ENCODE results near the gene MSI2.

The MSI2 gene

DNA sequence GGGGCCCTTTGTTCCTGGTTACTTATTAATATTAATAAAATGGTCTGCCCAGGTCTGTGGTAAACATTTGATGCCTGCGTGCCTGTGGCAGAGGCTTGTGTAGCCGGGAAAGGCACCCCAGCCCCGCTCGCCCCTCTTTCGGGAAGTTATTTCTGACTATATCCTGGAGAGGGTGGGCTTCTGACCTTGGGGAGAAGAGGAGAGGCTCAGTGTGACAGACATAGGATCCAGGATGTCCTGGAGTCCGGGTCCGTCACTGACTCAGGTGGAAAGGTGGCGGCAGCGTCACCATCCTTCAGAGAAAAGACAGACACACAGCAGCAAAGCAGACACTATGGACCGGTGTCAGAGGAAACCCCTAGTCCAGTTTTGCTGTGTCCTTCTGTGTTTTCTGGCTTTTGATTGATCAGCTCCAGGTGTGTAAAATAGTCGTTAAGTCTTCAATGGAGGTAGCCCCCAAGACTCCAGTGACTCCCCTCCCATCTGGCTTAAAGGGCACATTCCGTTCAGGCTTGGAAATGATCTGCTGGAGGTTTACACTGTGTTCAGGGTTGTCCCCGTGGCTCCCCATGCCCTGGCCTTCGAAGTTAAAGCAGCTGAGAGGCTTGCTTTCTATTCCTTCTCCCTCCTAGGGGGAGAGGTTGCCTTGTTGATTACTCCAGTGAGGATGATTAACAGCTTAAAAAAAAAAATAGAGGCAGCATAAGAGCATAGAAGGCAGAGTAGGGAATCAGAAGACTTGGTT, 407.2 kb downstream of the MSI2 start:
- Histone ChIP-seq H3K9ac (ENCODE audit: low read length) (no peak overlapping the region), H3K4ac (ENCODE audit: low read depth, low read length) (no peak overlapping the region), H3K79me2 (ENCODE audit: control insufficient read depth, insufficient read depth, low read length) (no peaks in the 10 kb centered on the region)

GRCh38 chr17:57665128-57665527, 408.8 kb downstream of the MSI2 start:
- no peak overlapping the region for H2BK15ac ChIP-seq (replicated peaks; ENCODE audit: low read depth)
- H4K5ac ChIP-seq (ENCODE audit: low read length): no peak overlapping the region
- H3K36me3 ChIP-seq (ENCODE audit: control insufficient read depth, insufficient read depth, low read length): no peaks in the 10 kb centered on the region
- no peak overlapping the region for H2AK5ac ChIP-seq (ENCODE audit: low read length)
- no peak overlapping the region for H3K56ac ChIP-seq (ENCODE audit: low read length)
- no peaks in the 10 kb centered on the region for H3K27me3 ChIP-seq (ENCODE audit: insufficient read depth, low read length, poor library complexity)
- H2BK120ac ChIP-seq (ENCODE audit: low read depth, low read length): no peak overlapping the region
- no CpG with 5 or more reads among the region's 5 CpGs for WGBS (ENCODE audit: extremely low coverage, insufficient coverage, low lambda C conversion rate)
- H3K4me2 ChIP-seq (ENCODE audit: low read length): no peak overlapping the region
- H2BK5ac ChIP-seq (ENCODE audit: low read length): no peak overlapping the region
- H3K18ac ChIP-seq (ENCODE audit: low read length): no peak overlapping the region
- no peak overlapping the region for H3K4me3 ChIP-seq (ENCODE audit: low read length)
- H3K27ac ChIP-seq (ENCODE audit: low read depth, low read length): no peak overlapping the region
- no peak for DNase-seq
- no peak overlapping the region for H3K23ac ChIP-seq (ENCODE audit: low read length)
- no peaks in the 10 kb centered on the region for H3K79me1 ChIP-seq (ENCODE audit: low read length)
- H3K4me1 ChIP-seq (ENCODE audit: control insufficient read depth, low read depth, low read length): peaks cover 3% of the 10 kb centered on the region
- H3K4ac ChIP-seq (ENCODE audit: low read depth, low read length): no peak overlapping the region
- H3K79me2 ChIP-seq (ENCODE audit: control insufficient read depth, insufficient read depth, low read length): no peaks in the 10 kb centered on the region
- H4K8ac ChIP-seq (ENCODE audit: low read depth, low read length): no peak overlapping the region
- H3K9ac ChIP-seq (ENCODE audit: low read length): peak overlapping the region; percentile 23

More for the DNA sequence above, 407.2 kb downstream of the MSI2 start:
- no peak overlapping the region for H3K4me2 ChIP-seq (ENCODE audit: low read length)
- WGBS (ENCODE audit: extremely low coverage, insufficient coverage, low lambda C conversion rate): no CpG with 5 or more reads among the region's 14 CpGs
- no peak overlapping the region for H2BK5ac ChIP-seq (ENCODE audit: low read length)
- H3K56ac ChIP-seq (ENCODE audit: low read length): no peak overlapping the region
- no peaks in the 10 kb centered on the region for H3K79me1 ChIP-seq (ENCODE audit: low read length)
- H4K5ac ChIP-seq (ENCODE audit: low read length): no peak overlapping the region
- H3K4me3 ChIP-seq (ENCODE audit: low read length): no peak overlapping the region
- peaks cover 3% of the 10 kb centered on the region for H3K4me1 ChIP-seq (ENCODE audit: control insufficient read depth, low read depth, low read length)
- no peak overlapping the region for H2BK15ac ChIP-seq (replicated peaks; ENCODE audit: low read depth)
- H3K27me3 ChIP-seq (ENCODE audit: insufficient read depth, low read length, poor library complexity): no peaks in the 10 kb centered on the region
- no peak overlapping the region for H2AK5ac ChIP-seq (ENCODE audit: low read length)
- H3K18ac ChIP-seq (ENCODE audit: low read length): no peak overlapping the region
- no peaks in the 10 kb centered on the region for H3K36me3 ChIP-seq (ENCODE audit: control insufficient read depth, insufficient read depth, low read length)
- no peak overlapping the region for H3K23ac ChIP-seq (ENCODE audit: low read length)
- no peak overlapping the region for H2BK120ac ChIP-seq (ENCODE audit: low read depth, low read length)
- no peak overlapping the region for H3K27ac ChIP-seq (ENCODE audit: low read depth, low read length)
- DNase-seq: no peak
- H4K8ac ChIP-seq (ENCODE audit: low read depth, low read length): no peak overlapping the region

DNA sequence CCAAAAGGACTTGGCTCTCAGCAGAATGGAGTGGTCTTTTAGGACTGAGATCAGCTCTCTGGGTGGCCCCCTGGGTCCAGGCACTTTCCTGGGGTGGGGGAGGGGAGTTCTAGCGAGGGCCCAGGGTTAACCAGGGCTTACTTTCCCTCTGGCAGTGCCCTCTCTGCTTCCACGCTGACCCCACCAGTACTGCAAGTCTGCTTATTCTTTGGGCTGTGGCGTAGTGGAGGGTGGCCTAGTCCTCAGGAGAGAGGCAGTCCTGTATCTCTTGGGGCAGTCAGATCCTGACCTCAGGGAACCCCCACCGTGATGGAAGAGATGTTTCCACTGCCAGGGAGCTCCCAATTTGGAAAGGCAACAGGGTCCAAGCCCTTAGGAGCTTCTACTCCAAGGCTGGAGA, 409.4 kb downstream of the MSI2 start:
- Histone ChIP-seq H2AK5ac (ENCODE audit: low read length) (no peak overlapping the region), H3K9ac (ENCODE audit: low read length) (no peak overlapping the region), H2BK5ac (ENCODE audit: low read length) (no peak overlapping the region), H3K4me1 (ENCODE audit: control insufficient read depth, low read depth, low read length) (peaks cover 3% of the 10 kb centered on the region), H2BK15ac (replicated peaks; ENCODE audit: low read depth) (no peak overlapping the region), H3K79me1 (ENCODE audit: low read length) (no peaks in the 10 kb centered on the region), H4K8ac (ENCODE audit: low read depth, low read length) (no peak overlapping the region), H3K36me3 (ENCODE audit: control insufficient read depth, insufficient read depth, low read length) (no peaks in the 10 kb centered on the region), H3K56ac (ENCODE audit: low read length) (no peak overlapping the region), H3K79me2 (ENCODE audit: control insufficient read depth, insufficient read depth, low read length) (no peaks in the 10 kb centered on the region), H3K27me3 (ENCODE audit: insufficient read depth, low read length, poor library complexity) (no peaks in the 10 kb centered on the region), H3K4me3 (ENCODE audit: low read length) (no peak overlapping the region), H4K5ac (ENCODE audit: low read length) (no peak overlapping the region), H3K27ac (ENCODE audit: low read depth, low read length) (no peak overlapping the region), H3K18ac (ENCODE audit: low read length) (no peak overlapping the region), H3K23ac (ENCODE audit: low read length) (no peak overlapping the region), H3K4me2 (ENCODE audit: low read length) (no peak overlapping the region), H3K4ac (ENCODE audit: low read depth, low read length) (no peak overlapping the region), H2BK120ac (ENCODE audit: low read depth, low read length) (no peak overlapping the region)
- WGBS (ENCODE audit: extremely low coverage, insufficient coverage, low lambda C conversion rate): no CpG with 5 or more reads among the region's 4 CpGs
- DNase-seq: no peak

DNA sequence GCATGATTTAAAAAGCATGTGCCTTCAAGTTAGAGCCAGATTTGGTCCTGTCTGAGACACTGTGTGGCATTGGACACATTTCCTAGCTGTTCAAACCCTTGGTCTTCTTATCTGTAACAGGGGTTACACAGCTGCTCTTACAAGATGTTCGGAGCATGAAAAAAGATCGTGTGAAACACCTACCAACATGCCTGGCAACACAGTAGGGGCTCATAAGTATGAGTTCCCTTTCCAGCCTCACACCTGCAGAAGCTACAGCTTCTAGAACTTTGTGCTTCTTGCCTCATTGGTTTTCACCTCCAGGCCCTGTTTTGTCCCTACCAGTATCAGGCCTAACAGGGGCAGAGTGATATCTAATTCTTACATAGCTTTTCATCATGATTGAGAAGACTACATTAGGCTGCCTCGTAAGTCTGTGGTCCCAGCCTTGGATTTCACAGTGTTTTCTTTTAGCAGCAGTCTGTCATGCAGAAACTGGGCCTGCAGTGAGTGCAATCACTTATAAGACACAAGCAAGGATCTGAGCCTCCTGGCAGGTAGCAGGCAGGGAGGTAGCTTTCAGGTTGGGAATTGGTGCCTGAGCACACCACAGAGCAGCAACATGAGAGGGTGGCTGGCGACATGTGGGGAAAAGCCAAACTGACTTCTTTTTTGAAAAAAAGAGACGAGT, 410.0 kb downstream of the MSI2 start:
- no peak for DNase-seq
- Histone ChIP-seq H3K9ac (ENCODE audit: low read length) (no peak overlapping the region), H2AK5ac (ENCODE audit: low read length) (no peak overlapping the region), H4K8ac (ENCODE audit: low read depth, low read length) (no peak overlapping the region), H3K27me3 (ENCODE audit: insufficient read depth, low read length, poor library complexity) (no peaks in the 10 kb centered on the region), H3K27ac (ENCODE audit: low read depth, low read length) (no peak overlapping the region), H3K79me2 (ENCODE audit: control insufficient read depth, insufficient read depth, low read length) (no peaks in the 10 kb centered on the region), H2BK5ac (ENCODE audit: low read length) (no peak overlapping the region), H2BK120ac (ENCODE audit: low read depth, low read length) (no peak overlapping the region), H3K23ac (ENCODE audit: low read length) (no peak overlapping the region), H3K4ac (ENCODE audit: low read depth, low read length) (no peak overlapping the region), H4K5ac (ENCODE audit: low read length) (no peak overlapping the region), H3K4me3 (ENCODE audit: low read length) (no peak overlapping the region), H2BK15ac (replicated peaks; ENCODE audit: low read depth) (no peak overlapping the region), H3K36me3 (ENCODE audit: control insufficient read depth, insufficient read depth, low read length) (no peaks in the 10 kb centered on the region), H3K4me1 (ENCODE audit: control insufficient read depth, low read depth, low read length) (peaks cover 3% of the 10 kb centered on the region), H3K18ac (ENCODE audit: low read length) (no peak overlapping the region), H3K56ac (ENCODE audit: low read length) (no peak overlapping the region), H3K4me2 (ENCODE audit: low read length) (no peak overlapping the region), H3K79me1 (ENCODE audit: low read length) (no peaks in the 10 kb centered on the region)
- WGBS (ENCODE audit: extremely low coverage, insufficient coverage, low lambda C conversion rate): no CpG with 5 or more reads among the region's 5 CpGs

- Histone ChIP-seq H2AK5ac (ENCODE audit: low read length) (no peak overlapping the region), H3K4me2 (ENCODE audit: low read length) (no peak overlapping the region), H3K36me3 (ENCODE audit: control insufficient read depth, insufficient read depth, low read length) (no peaks in the 10 kb centered on the region), H3K9ac (ENCODE audit: low read length) (no peak overlapping the region), H3K23ac (ENCODE audit: low read length) (no peak overlapping the region), H3K27me3 (ENCODE audit: insufficient read depth, low read length, poor library complexity) (no peaks in the 10 kb centered on the region), H3K18ac (ENCODE audit: low read length) (no peak overlapping the region), H4K5ac (ENCODE audit: low read length) (no peak overlapping the region), H3K4ac (ENCODE audit: low read depth, low read length) (no peak overlapping the region), H3K27ac (ENCODE audit: low read depth, low read length) (no peak overlapping the region), H2BK120ac (ENCODE audit: low read depth, low read length) (no peak overlapping the region), H4K8ac (ENCODE audit: low read depth, low read length) (no peak overlapping the region), H3K79me1 (ENCODE audit: low read length) (no peaks in the 10 kb centered on the region), H3K56ac (ENCODE audit: low read length) (no peak overlapping the region), H3K4me3 (ENCODE audit: low read length) (no peak overlapping the region), H2BK5ac (ENCODE audit: low read length) (no peak overlapping the region), H3K4me1 (ENCODE audit: control insufficient read depth, low read depth, low read length) (peaks cover 3% of the 10 kb centered on the region), H3K79me2 (ENCODE audit: control insufficient read depth, insufficient read depth, low read length) (no peaks in the 10 kb centered on the region), H2BK15ac (replicated peaks; ENCODE audit: low read depth) (no peak overlapping the region)
- WGBS (ENCODE audit: extremely low coverage, insufficient coverage, low lambda C conversion rate): no CpG with 5 or more reads among the region's 6 CpGs
- DNase-seq: no peak
Observed at GRCh38 chr17:57666946-57667345, 410.6 kb downstream of the MSI2 start.
